AML-193 (cell line): ENCODE measurements around the gene MXD1.
A peak's percentile ranks its signal among the peaks of the same experiment; 100 is the strongest.
"Not testable (repeated sequence)": the region's sequence is repeated elsewhere in the genome, so short reads cannot be mapped to it uniquely, and the experiment has no call there.

Source experiments
- DNase-seq, 2 experiments: peaks; one replicate each; lab custom pipeline; 2025; lab: John Stamatoyannopoulos, UW

MXD1 gene, protein sequence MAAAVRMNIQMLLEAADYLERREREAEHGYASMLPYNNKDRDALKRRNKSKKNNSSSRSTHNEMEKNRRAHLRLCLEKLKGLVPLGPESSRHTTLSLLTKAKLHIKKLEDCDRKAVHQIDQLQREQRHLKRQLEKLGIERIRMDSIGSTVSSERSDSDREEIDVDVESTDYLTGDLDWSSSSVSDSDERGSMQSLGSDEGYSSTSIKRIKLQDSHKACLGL

GRCh38 chr2:69914950-69915945 is at the start of gene MXD1:
Gene MXD1 (plus strand): TSS chr2:69915109. CDS start chr2:69915331, 222 bp downstream.
- DNase-seq, result no peak

DNA sequence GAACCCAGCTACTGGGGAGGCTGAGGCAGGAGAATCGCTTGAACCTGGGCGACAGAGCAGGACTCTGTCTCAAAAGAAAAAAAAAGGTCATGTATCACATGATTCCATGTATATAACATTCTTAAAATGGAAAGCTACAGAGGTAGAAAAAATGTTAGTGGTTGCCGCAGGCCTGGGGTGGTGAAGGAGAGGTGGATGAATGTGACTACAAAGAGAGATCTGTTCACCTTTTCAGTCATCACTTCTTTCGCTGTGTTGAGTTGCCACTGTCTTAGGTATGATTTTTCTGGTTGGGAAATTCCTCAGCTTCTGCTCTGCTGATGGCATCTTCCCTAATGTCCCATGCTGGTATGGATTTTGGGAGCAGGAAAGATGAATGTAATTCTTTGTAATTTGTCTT is 26.5 kb upstream of the MXD1 start:
- DNase-seq, result no peak

DNA sequence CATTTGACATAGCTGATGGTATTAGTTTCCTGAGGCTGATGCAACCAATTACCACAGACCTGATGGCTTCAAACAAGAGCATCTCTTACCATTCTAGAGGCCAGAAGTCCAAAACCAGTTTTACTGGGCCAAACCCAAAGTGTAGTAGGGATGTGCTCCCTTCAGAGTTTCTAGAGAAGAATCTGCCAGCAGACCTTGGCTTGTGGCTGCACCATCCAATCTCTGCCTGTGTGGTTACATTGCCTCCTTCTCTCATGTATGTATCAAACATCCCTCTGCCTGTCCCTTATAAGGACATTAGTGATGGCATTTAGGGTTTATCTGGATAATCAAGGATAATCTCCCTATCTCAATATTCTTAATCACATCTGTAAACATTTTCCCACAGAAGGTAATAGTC is 25.6 kb upstream of the MXD1 start:
- DNase-seq, result no peak

DNA sequence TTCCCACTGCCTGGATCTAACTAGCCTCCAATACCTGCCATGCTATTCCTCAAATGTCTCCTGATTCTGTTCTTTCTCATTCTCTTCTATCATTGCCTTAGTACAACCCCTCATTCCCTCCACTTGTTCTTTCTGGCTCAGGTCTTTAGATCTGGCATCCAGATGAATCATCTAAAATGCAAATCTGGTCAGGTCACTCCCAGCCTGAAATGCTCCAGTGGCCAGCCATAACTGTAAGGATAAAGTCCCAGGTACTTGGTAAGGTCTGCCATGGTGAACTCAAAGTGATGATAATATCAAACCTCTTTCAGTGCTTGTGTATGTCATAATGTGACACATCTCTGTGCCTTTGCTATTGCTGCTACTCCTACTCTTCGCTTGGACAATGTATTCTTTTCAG is 24.0 kb upstream of the MXD1 start:
- DNase-seq, result no peak

- not testable (repeated sequence) for DNase-seq
Measured at GRCh38 chr2:69892838-69893424, 22.0 kb upstream of the MXD1 start.

DNA sequence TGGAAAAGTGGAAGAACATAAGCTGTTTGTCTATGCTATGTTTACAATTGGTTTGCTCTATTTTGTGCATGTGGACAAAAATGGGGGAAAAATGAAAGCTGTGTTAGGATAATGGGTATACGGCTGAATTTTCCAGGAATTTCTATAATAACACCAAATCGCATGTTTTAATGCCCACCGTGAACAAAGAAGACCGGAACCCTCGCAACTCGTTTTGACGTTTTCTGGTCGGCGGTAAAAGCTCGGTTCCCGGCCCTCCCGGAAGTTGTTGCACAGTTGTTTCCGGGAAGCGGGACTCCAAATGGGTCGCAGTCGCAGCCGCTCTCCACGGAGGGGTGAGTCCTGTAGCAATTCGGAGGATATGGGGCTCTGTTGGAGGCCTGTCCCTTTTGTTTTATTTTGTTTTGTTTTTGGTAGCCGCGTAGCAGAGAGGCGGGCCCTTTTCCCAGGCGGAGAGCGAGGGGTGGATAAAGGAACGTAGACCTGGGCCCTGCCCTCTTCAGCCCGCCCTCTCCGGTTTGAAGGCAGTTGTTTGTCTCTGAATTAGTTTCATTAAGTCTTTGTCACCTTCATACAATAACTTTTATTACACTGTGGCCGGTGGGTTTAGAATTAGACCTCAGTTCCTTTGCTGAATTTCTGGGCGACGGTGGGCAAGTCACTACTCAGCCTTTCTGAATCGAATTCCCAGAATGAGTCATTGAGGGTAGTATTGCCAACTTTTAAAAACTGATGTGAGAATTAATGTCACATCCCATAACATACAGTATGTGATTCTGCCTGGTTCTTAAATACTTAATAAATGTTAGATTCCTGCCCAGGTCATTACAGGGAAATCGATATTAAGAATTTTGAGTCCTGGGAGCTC is 21.0 kb upstream of the MXD1 start, which contains the start of gene SNRNP27:
TSS of gene SNRNP27 (plus strand) at position 273 of the 868 bp plus-strand sequence. CDS start at position 302, 29 bp downstream.
- peak; percentile 50 to 66 for DNase-seq

GRCh38 chr2:69894737-69895136 is 20.2 kb upstream of the MXD1 start:
- DNase-seq, result not testable (repeated sequence)

DNA sequence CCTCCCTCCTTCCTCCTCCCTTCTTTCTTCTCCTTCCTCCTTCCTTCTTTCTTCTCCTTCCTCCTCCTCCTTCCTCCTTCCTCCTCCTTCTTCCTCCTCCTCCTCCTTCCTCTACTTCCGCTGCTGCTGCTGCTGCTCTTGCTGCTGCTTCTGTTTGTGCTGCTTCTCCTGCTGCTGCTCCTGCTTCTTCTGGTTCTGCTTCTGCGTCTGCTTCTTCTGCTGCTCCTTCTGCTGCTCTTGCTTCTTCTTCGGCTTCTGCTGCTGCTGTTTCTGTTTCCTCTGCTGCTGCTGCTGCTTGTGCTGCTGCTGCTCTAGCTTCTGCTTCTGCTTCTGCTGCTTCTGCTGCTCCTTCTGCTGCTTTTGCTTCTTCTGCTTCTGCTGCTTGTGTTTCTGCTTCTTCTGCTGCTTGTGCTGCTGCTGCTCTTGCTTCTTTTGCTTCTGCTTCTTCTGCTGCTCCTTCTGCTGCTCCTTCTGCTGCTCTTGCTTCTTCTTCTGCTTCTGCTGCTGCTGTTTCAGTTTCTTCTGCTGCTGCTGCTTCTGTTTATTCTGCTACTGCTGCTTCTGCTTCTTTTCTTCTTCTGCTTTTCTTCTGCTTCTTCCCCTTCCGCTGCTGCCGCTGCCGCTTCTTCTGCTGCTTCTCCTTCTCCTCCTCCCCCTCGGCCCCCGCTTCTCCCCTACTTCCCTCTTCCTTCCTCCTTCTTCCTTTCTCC is 12.5 kb upstream of the MXD1 start:
- DNase-seq, result peak; percentile 93

DNA sequence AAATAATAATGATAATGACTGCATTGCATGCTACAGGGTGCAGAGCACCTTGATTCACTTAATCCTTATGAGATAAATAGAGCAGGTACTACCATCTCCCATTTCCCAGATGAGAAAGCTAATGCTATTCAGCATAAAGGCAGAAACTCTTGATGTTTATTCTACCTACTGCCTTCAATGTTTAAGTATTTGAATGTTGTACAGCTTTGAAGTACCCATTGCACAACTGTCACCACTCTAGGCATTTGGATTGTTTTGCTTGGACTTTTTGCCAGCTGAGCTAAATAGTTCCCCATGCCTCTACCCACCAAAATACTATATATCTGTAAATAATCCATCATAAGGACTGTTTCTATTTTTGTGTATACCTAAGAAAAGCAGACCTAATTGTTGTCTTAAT is 7.7 kb upstream of the MXD1 start:
- DNase-seq, result no peak

- DNase-seq, result peak; percentile 67 to 72
Measured at GRCh38 chr2:69911985-69912563, 2.8 kb upstream of the MXD1 start.

GRCh38 chr2:69914164-69914949 is 552 bp upstream of the MXD1 start:
- DNase-seq, result peak; percentile 100

- no peak for DNase-seq
Measured at GRCh38 chr2:69916106-69916505, 1.2 kb downstream of the MXD1 start.

- peak; percentile 47 to 51 for DNase-seq
Measured at GRCh38 chr2:69917852-69918251, 2.9 kb downstream of the MXD1 start.

DNA sequence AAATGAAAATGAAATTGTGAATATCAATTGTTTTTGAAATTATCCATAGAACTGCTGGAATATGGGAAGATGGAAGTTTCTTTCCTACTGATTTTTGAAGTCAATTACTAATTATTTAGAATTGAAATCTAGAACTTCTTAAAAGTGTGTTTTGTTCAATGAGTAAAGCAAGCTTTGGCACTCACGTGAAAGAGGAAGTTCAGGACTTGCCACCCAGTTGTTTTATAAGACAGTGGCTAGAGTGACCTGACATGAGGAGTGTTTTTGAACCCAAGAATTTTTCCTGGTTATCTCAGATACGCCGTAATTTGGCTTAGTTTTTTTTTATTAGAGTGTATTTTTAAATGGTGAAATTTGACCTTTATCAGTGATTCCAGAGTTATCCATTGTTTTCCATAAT is 3.5 kb downstream of the MXD1 start:
- peak; percentile 50 to 68 for DNase-seq

DNA sequence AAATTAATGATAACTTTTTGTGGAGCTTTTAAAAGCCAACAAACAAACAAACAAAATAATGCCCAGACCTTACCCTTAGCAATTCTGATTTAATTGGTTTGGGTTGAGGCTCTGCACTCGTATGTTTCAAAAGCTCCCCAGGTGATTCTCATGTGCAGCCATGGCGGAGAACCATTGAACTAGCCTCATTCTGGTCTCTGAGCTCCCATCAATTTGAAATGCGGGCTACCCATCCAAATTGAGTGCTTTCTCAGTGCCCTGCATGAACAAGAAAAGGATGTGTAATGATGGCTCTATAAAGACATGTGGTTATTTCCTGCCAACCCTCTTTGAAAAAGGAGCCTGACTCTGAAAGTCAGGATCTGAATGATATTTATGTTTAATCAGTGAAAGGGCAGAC is 8.2 kb downstream of the MXD1 start:
- no peak for DNase-seq

- peak; percentile 84 to 92 for DNase-seq
Measured at GRCh38 chr2:69926849-69927515, 12.1 kb downstream of the MXD1 start.

DNA sequence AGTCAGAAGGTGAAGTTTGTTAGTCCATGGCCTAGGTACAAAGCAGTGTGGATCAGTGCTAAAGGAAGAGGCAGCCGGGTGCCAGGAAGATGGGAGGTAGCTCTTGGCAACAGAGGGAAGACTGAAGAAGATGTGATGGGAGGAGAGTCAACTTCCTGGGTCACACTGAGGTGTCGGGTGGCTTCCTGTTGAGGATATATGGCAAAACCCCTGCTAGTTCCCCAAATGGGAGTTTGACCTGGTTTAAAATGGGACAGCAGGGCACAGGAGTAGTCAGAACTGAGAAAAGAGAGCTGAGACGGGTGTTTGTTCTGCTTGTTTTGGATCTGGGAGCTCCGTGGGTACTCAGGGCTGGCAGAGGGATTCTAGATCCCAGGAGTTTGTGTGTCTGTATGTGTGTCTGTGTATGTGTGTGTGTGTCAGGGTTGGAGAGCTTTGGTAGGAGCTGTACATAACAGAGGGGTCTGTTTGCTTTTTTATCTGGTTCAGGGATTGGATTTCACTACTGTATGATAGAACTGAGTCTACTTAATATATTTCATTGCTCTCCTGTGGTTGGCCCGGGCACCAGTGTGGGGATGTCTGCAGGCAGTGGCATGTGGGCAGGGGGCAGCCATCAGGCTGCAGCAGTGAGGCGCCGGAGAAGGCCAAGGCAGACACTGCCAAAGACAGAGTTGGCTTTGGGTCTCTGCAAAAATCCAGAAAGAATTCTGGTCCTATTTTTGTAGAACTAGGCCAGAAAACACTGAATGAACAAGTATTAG is 17.1 kb downstream of the MXD1 start:
- no peak for DNase-seq

- DNase-seq, result no peak
Measured at GRCh38 chr2:69932596-69932922, 17.6 kb downstream of the MXD1 start.
